HG02938 (cell line): ENCODE data around the gene BRWD1.
"Not testable (repeated sequence)": the region's sequence is repeated elsewhere in the genome, so short reads cannot be mapped to it uniquely, and the experiment has no call there.

Experiments used
- ATAC-seq: cut with Tn5 transposase; IDR thresholded peaks from one replicate; pipeline ENCODE4 v1.9.1; 2021; ENCODE audit warnings: mild to moderate bottlenecking, moderate library complexity; ENCODE audit not compliant: unreplicated experiment

BRWD1 gene

GRCh38 chr21:39288987-39289386, 24.4 kb downstream of the BRWD1 start:
- ATAC-seq, result no peak

GRCh38 chr21:39282911-39283310, 30.5 kb downstream of the BRWD1 start:
- no peak for ATAC-seq

GRCh38 chr21:39281853-39282252, 31.6 kb downstream of the BRWD1 start:
- no peak for ATAC-seq

- ATAC-seq, result no peak
These were observed 32.2 kb downstream of the BRWD1 start for GRCh38 chr21:39281207-39281606.

GRCh38 chr21:39269620-39270019, 43.8 kb downstream of the BRWD1 start:
- ATAC-seq, result no peak

- ATAC-seq, result peak; percentile 71
These were observed 47.8 kb downstream of the BRWD1 start for GRCh38 chr21:39265603-39266002.

- no peak for ATAC-seq
These were observed 50.1 kb downstream of the BRWD1 start for GRCh38 chr21:39263372-39263771.

GRCh38 chr21:39258207-39258606, 55.2 kb downstream of the BRWD1 start:
- no peak for ATAC-seq

GRCh38 chr21:39251326-39251725, 62.1 kb downstream of the BRWD1 start:
- no peak for ATAC-seq

- no peak for ATAC-seq
These were observed 75.2 kb downstream of the BRWD1 start for GRCh38 chr21:39238275-39238674.

- no peak for ATAC-seq
These were observed 80.6 kb downstream of the BRWD1 start for GRCh38 chr21:39232861-39233291.

- ATAC-seq, result no peak
These were observed 88.5 kb downstream of the BRWD1 start for GRCh38 chr21:39224930-39225329.

GRCh38 chr21:39221997-39222486, 91.4 kb downstream of the BRWD1 start:
- no peak for ATAC-seq

- ATAC-seq, result no peak
These were observed 92.0 kb downstream of the BRWD1 start for GRCh38 chr21:39221282-39221996.

- not testable (repeated sequence) for ATAC-seq
These were observed 92.6 kb downstream of the BRWD1 start for GRCh38 chr21:39220875-39221274.

GRCh38 chr21:39220150-39220549, 93.3 kb downstream of the BRWD1 start:
- no peak for ATAC-seq

- no peak for ATAC-seq
These were observed 95.4 kb downstream of the BRWD1 start for GRCh38 chr21:39218082-39218409.

- no peak for ATAC-seq
These were observed 95.9 kb downstream of the BRWD1 start for GRCh38 chr21:39217356-39218081.

GRCh38 chr21:39216290-39216689, 97.1 kb downstream of the BRWD1 start:
- no peak for ATAC-seq

GRCh38 chr21:39215078-39215477, 98.4 kb downstream of the BRWD1 start:
- no peak for ATAC-seq

GRCh38 chr21:39209334-39209688, 104.1 kb downstream of the BRWD1 start:
- ATAC-seq, result no peak

- no peak for ATAC-seq
These were observed 104.7 kb downstream of the BRWD1 start for GRCh38 chr21:39208624-39209333.
